Body of pancreas (tissue), 4 donors: ENCODE results near the gene SORT1. TPM values are rescaled to one million over a fixed set of nuclear protein-coding genes. Genes with fewer than 3 reads are reported as not detected.

Source experiments
- ATAC-seq: fragments of 150-250 bp; one replicate; pipeline ENCODE4 v1.9.1; 2016
- DNase-seq, 4 donors: peaks; one replicate each; pipeline ENCODE4 v3.0.0-alpha.2; 2019
- H3K27ac ChIP-seq, 4 donors: fragments of 200-600 bp; sonication (generic); 1 replicate in 3 of 4; 2 replicates in 1 of 4; pipeline versions ENCODE4 v1.5.1 to v1.6.1; 2016 to 2019; ENCODE audit warnings: mild to moderate bottlenecking in 1 of 4, mixed read lengths in 1 of 4, moderate library complexity in 1 of 4
- H3K27me3 ChIP-seq, 2 donors: fragments of 200-600 bp; sonication (generic); one replicate each; pipeline ENCODE4 v1.6.0; 2016; ENCODE audit warnings: mild to moderate bottlenecking in 1 of 2
- H3K36me3 ChIP-seq, 2 donors: fragments of 200-600 bp; sonication (generic); replicated peaks in 1 of 2; 2 replicates each; pipeline ENCODE4 v1.5.1; 2016; ENCODE audit warnings: low read depth in 2 of 2; ENCODE audit not compliant: insufficient read depth in 1 of 2
- H3K4me1 ChIP-seq: fragments of 200-600 bp; sonication (generic); one replicate; pipeline ENCODE4 v1.6.0; 2016
- H3K4me3 ChIP-seq, 2 donors: fragments of 200-600 bp; sonication (generic); 1 replicate in 1 of 2; 2 replicates in 1 of 2; pipeline ENCODE4 v1.5.1; 2016 to 2019
- H3K9me3 ChIP-seq, 3 donors: fragments of 200-600 bp; sonication (generic); 1 replicate in 2 of 3; 2 replicates in 1 of 3; pipeline ENCODE4 v1.5.1; 2016
- CTCF ChIP-seq, 7 experiments: fragments of 450-650 bp in 4 of 7; fragments of 200-600 bp in 3 of 7; sonication (generic) in 3 of 7; IDR thresholded peaks; one replicate each; pipeline ENCODE4 v1.5.1; 2016 to 2019; ENCODE audit warnings: antibody characterized with exemption in 7 of 7
- POLR2A ChIP-seq, 3 donors: fragments of 450-650 bp; IDR thresholded peaks; one replicate each; pipeline ENCODE4 v1.6.1; 2016; ENCODE audit warnings: antibody characterized with exemption in 3 of 3, mild to moderate bottlenecking in 2 of 3
- WGBS, 2 donors: methylation state at CpG; one replicate each; pipeline ENCODE4 v1.1.5; 2017; 5-methylcytosine and 5-hydroxymethylcytosine counted together
- intact Hi-C: fragments of 100-400 bp; cut with DNase I; formaldehyde crosslinking; loops from one replicate; pipeline ENCODE4 v1.15.1; 2023
- total RNA-seq, 2 donors: library from RNA; depleted of rRNA; stranded (reverse); fragments of >200 nt; gene quantifications; one replicate each; pipeline ENCODE4 v1.1.0, GENCODE V29; 2016

SORT1 gene
- total RNA-seq, 2 donors from 2014 or later = 23.6 to 24.7 TPM

DNA sequence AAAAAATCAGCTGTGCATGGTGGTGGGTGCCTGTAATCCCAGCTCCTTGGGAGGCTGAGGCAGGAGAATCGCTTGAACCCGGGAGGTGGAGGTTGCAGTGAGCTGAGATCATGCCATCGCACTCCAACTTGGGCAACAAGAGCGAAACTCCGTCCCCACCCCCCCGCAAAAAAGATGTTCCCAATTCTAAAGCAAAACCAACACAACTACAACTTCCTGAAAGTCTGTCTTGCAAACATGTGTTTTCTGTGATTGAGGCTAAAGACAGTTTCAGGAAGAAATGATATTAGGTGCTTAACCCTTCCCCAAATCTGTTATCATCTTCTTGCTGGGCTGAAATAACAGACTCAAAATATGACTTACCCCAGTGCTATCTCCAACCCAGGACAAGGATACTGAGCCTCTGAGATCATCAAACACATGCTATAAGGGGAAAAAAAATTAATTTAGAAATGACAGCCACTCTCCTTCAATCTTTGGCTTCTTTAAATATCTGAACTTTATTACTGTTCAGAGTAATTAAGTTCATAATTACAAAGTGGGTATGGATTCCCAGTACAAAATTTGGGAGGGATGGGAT, 28.5 kb downstream of the SORT1 start:
- Histone ChIP-seq H3K9me3 (no peaks in the 10 kb centered on the region), H3K36me3 (peaks cover 0 to 7% of the 10 kb centered on the region in 2 donors), H3K27ac (no peak overlapping the region), H3K4me3 (no peak overlapping the region), H3K4me1 (no peaks in the 10 kb centered on the region), H3K27me3 (no peaks in the 10 kb centered on the region)
- intact Hi-C loops = no loop called here
- TF ChIP-seq POLR2A (IDR thresholded peaks at IDR 0.05) (no peak), CTCF (IDR thresholded peaks at IDR 0.05) (no peak)
- peak in 1 of 4 donors; percentile 35 for DNase-seq
- no peak for ATAC-seq
- 82 to 89% methylated on average over 6 of the region's 6 CpGs for WGBS, 2 donors

DNA sequence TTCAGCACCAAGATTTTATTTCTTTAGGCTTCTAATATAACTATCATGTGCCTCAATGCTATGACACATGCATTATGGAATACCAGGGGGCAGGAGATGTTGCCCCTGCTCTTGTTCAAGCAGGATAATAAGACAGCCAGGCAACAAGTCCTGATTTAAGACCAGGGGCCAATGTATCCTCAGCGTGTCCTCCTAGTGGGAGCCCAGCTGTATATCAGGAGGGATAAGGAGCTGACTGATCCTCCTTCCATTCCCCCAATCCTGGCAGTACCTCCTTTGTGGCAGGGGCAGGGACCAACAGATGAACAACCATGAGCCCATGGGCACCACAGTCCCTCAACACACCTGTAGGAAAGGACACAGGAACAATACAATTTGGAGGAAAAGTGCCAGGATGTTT, 29.3 kb downstream of the SORT1 start:
- DNase-seq (no peak), ATAC-seq (no peak)
- Histone ChIP-seq H3K27me3 (no peaks in the 10 kb centered on the region), H3K4me1 (no peaks in the 10 kb centered on the region), H3K36me3 (peaks cover 0 to 7% of the 10 kb centered on the region in 2 donors), H3K27ac (no peak overlapping the region), H3K9me3 (no peaks in the 10 kb centered on the region), H3K4me3 (no peak overlapping the region)
- intact Hi-C loops = no loop called here
- 56 to 88% methylated on average over 1 of the region's 1 CpG for WGBS, 2 donors
- TF ChIP-seq CTCF (IDR thresholded peaks at IDR 0.05) = no peak
- TF ChIP-seq POLR2A (IDR thresholded peaks at IDR 0.05) = no peak

GRCh38 chr1:109367626-109368025, 30.1 kb downstream of the SORT1 start:
- WGBS, 2 donors = 90 to 91% methylated on average over 3 of the region's 3 CpGs
- Histone ChIP-seq H3K4me1 (no peaks in the 10 kb centered on the region), H3K9me3 (no peaks in the 10 kb centered on the region), H3K4me3 (no peak overlapping the region), H3K27me3 (no peaks in the 10 kb centered on the region), H3K27ac (no peak overlapping the region), H3K36me3 (peaks cover 0 to 7% of the 10 kb centered on the region in 2 donors)
- intact Hi-C loops = no loop called here
- no peak for DNase-seq
- no peak for TF ChIP-seq CTCF (IDR thresholded peaks at IDR 0.05)
- ATAC-seq = no peak

GRCh38 chr1:109365642-109366204, 32.0 kb downstream of the SORT1 start:
- TF ChIP-seq CTCF (IDR thresholded peaks at IDR 0.05) (no peak), POLR2A (IDR thresholded peaks at IDR 0.05) (no peak)
- DNase-seq (no peak), ATAC-seq (no peak)
- Histone ChIP-seq H3K4me3 (no peak overlapping the region), H3K4me1 (no peaks in the 10 kb centered on the region), H3K27me3 (no peaks in the 10 kb centered on the region), H3K36me3 (peaks cover 0 to 7% of the 10 kb centered on the region in 2 donors), H3K27ac (no peak overlapping the region), H3K9me3 (no peaks in the 10 kb centered on the region)
- intact Hi-C loops = no loop called here
- 63 to 74% methylated on average over 2 of the region's 2 CpGs for WGBS, 2 donors

GRCh38 chr1:109361649-109362048, 36.1 kb downstream of the SORT1 start:
- no peaks in the 10 kb centered on the region for H3K9me3 ChIP-seq
- H3K27ac ChIP-seq = no peak overlapping the region
- no peaks in the 10 kb centered on the region for H3K4me1 ChIP-seq
- no peak overlapping the region for H3K4me3 ChIP-seq
- 63 to 70% methylated on average over 1 of the region's 1 CpG for WGBS, 2 donors
- no peak for TF ChIP-seq POLR2A (IDR thresholded peaks at IDR 0.05)
- TF ChIP-seq CTCF (IDR thresholded peaks at IDR 0.05) = no peak
- DNase-seq = no peak
- intact Hi-C loops = no loop called here
- H3K36me3 ChIP-seq = peaks cover 0 to 7% of the 10 kb centered on the region in 2 donors
- no peaks in the 10 kb centered on the region for H3K27me3 ChIP-seq
- no peak for ATAC-seq
